Measurements from ENCODE around the gene SLC35D3. TPM values are rescaled to one million over a fixed set of nuclear protein-coding genes. Genes with fewer than 3 reads are reported as not detected.

Gene SLC35D3
- total RNA-seq, 1 donor from 2014 or later: 0.58 TPM

GRCh38 chr6:136932599-136932998 is 10.5 kb downstream of the SLC35D3 start:
- Histone ChIP-seq H3K4me2 (no peak overlapping the region), H3K79me2 (ENCODE audit: low read depth) (no peaks in the 10 kb centered on the region), H3K27ac (no peak overlapping the region), H3K36me3 (no peaks in the 10 kb centered on the region), H3K9me3 (ENCODE audit: low read depth) (no peaks in the 10 kb centered on the region), H3F3A (ENCODE audit: low read depth) (no peaks in the 10 kb centered on the region), H4K20me1 (ENCODE audit: low read depth) (no peaks in the 10 kb centered on the region), H3K9ac (no peak overlapping the region), H3K27me3 (no peaks in the 10 kb centered on the region), H2AFZ (replicated peaks) (no peak overlapping the region), H3K4me3 (no peak overlapping the region), H3K4me1 (no peaks in the 10 kb centered on the region)
- peaks cover 2% of the 10 kb centered on the region for H3K9me3 Mint-ChIP-seq
- no peaks in the 10 kb centered on the region for H3K36me3 Mint-ChIP-seq
- no peak overlapping the region for H3K27ac Mint-ChIP-seq
- H3K4me1 Mint-ChIP-seq: no peaks in the 10 kb centered on the region
- no peak for DNase-seq (ENCODE audit: low spot score)
- H3K4me3 Mint-ChIP-seq: no peak overlapping the region
- TF ChIP-seq EZH2 (IDR thresholded peaks at IDR 0.05) (no peak), CTCF (IDR thresholded peaks at IDR 0.05) (no peak), EZH2phosphoT487 (IDR thresholded peaks at IDR 0.05) (no peak)
- H3K27me3 Mint-ChIP-seq (ENCODE audit: insufficient read depth, low read depth): peaks cover 6% of the 10 kb centered on the region

DNA sequence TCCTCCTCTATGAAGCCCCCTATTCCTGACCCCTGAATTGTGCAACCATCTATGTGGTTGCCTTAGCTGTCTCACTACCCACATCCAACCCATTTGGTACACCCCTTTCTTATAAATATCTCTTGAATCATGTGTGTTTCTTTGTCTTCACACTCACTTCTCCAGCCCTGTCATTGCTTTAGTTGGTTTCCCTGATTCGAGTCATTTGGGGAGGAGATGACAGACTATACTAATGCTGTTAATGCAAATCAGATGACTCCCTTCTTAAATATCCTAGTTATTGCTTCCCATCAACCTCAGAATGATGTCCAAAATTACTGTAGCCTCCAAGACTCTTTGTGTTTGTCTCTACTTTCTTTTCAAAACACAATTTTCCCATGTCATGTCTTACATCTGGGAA is 23.0 kb downstream of the SLC35D3 start:
- Histone ChIP-seq H3K79me2 (ENCODE audit: low read depth) (no peaks in the 10 kb centered on the region), H3K36me3 (no peaks in the 10 kb centered on the region), H3K4me3 (no peak overlapping the region), H3K27me3 (no peaks in the 10 kb centered on the region), H3K27ac (no peak overlapping the region), H2AFZ (replicated peaks) (no peak overlapping the region), H3K4me1 (peaks cover 15% of the 10 kb centered on the region), H3K9ac (no peak overlapping the region), H3F3A (ENCODE audit: low read depth) (no peaks in the 10 kb centered on the region), H3K9me3 (ENCODE audit: low read depth) (no peaks in the 10 kb centered on the region), H3K4me2 (no peak overlapping the region), H4K20me1 (ENCODE audit: low read depth) (no peaks in the 10 kb centered on the region)
- Mint-ChIP-seq H3K36me3 (no peaks in the 10 kb centered on the region), H3K27me3 (ENCODE audit: insufficient read depth, low read depth) (peaks cover 3% of the 10 kb centered on the region), H3K4me3 (no peak overlapping the region), H3K9me3 (peaks cover 5% of the 10 kb centered on the region), H3K4me1 (peaks cover 5% of the 10 kb centered on the region), H3K27ac (no peak overlapping the region)
- TF ChIP-seq EZH2phosphoT487 (IDR thresholded peaks at IDR 0.05) (no peak), CTCF (IDR thresholded peaks at IDR 0.05) (no peak), EZH2 (IDR thresholded peaks at IDR 0.05) (no peak)
- DNase-seq (ENCODE audit: low spot score): no peak

DNA sequence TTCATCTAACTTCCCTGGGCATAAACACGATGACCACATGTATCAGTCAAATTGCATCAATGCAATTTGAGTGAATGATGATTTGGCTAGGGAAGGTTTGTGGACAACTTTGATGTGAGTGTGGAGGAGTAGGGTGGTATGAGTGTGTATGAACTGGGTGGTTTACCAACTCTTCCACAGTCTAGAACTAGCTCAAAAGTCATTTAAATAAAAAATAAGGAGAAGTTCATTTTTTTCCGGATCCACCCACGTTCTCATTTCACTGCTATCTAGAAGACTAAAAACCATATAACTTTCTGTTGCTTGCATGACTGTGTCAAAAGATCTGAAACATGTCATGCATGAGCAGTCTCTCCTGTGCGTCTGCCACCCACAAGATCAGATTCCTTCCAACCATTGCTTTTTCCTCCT is 23.6 kb downstream of the SLC35D3 start:
- Histone ChIP-seq H3K79me2 (ENCODE audit: low read depth) (no peaks in the 10 kb centered on the region), H3K27ac (no peak overlapping the region), H3K36me3 (no peaks in the 10 kb centered on the region), H3F3A (ENCODE audit: low read depth) (no peaks in the 10 kb centered on the region), H2AFZ (replicated peaks) (no peak overlapping the region), H3K4me3 (no peak overlapping the region), H3K27me3 (no peaks in the 10 kb centered on the region), H3K9ac (no peak overlapping the region), H3K4me2 (no peak overlapping the region), H3K4me1 (peaks cover 15% of the 10 kb centered on the region), H3K9me3 (ENCODE audit: low read depth) (no peaks in the 10 kb centered on the region), H4K20me1 (ENCODE audit: low read depth) (no peaks in the 10 kb centered on the region)
- TF ChIP-seq EZH2phosphoT487 (IDR thresholded peaks at IDR 0.05): no peak
- no peak for TF ChIP-seq EZH2 (IDR thresholded peaks at IDR 0.05)
- no peak for TF ChIP-seq CTCF (IDR thresholded peaks at IDR 0.05)
- H3K36me3 Mint-ChIP-seq: no peaks in the 10 kb centered on the region
- peaks cover 5% of the 10 kb centered on the region for H3K9me3 Mint-ChIP-seq
- no peak for DNase-seq (ENCODE audit: low spot score)
- no peak overlapping the region for H3K4me3 Mint-ChIP-seq
- H3K27ac Mint-ChIP-seq: no peak overlapping the region
- H3K27me3 Mint-ChIP-seq (ENCODE audit: insufficient read depth, low read depth): peaks cover 3% of the 10 kb centered on the region
- peaks cover 5% of the 10 kb centered on the region for H3K4me1 Mint-ChIP-seq
